HG03103 (cell line): Measurements from ENCODE around the gene OR52W1.

Source experiments
- ATAC-seq: cut with Tn5 transposase; IDR thresholded peaks from one replicate; pipeline ENCODE4 v1.9.1; 2021; ENCODE audit warnings: low read depth; ENCODE audit not compliant: unreplicated experiment

OR52W1 gene, protein sequence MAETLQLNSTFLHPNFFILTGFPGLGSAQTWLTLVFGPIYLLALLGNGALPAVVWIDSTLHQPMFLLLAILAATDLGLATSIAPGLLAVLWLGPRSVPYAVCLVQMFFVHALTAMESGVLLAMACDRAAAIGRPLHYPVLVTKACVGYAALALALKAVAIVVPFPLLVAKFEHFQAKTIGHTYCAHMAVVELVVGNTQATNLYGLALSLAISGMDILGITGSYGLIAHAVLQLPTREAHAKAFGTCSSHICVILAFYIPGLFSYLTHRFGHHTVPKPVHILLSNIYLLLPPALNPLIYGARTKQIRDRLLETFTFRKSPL

DNA sequence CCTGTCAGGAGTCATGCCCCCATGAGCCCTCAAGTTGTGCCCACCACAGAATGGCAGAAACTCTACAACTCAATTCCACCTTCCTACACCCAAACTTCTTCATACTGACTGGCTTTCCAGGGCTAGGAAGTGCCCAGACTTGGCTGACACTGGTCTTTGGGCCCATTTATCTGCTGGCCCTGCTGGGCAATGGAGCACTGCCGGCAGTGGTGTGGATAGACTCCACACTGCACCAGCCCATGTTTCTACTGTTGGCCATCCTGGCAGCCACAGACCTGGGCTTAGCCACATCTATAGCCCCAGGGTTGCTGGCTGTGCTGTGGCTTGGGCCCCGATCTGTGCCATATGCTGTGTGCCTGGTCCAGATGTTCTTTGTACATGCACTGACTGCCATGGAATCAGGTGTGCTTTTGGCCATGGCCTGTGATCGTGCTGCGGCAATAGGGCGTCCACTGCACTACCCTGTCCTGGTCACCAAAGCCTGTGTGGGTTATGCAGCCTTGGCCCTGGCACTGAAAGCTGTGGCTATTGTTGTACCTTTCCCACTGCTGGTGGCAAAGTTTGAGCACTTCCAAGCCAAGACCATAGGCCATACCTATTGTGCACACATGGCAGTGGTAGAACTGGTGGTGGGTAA lies at the start of gene OR52W1:
Gene OR52W1 (plus strand): TSS at position 51 of the 637 bp plus-strand sequence. CDS start 0 bp downstream, at position 51.
- ATAC-seq: no peak

DNA sequence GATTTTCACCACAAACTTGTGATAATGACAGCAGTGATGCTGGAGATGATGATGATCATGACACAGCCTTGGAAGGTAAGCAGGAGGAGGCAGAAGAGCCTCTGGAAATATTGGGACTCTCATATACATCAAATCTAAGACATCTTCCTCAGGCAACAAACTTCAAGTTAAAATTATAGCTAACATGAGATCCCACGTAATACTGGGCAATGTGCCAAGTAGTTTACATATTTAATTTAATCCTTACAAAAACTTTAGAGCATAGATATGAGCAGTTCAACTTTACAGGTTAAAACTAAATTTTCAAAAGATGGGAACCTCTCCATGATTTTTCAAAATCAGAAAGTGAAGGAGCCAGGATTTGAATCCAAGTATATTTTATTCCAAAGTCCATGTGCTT lies 47.9 kb upstream of the OR52W1 start:
- no peak for ATAC-seq

DNA sequence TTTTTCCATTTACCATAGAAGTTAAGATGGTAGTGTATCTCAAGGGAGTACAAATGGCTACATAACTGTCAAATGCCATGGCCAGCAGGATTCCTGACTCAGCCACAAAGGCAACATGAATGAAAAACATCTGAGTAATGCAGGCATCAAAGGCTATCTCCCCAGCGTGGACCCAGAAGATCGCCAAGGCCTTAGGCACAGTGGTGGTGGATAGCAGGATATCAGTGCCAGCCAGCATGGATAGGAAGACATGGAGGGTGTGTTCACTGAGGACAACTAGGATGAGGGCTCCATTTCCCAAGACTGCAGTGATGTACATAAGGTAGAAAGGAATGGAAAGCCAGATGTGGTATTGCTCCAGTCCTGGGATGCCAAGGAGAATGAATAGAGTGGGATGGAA lies 46.9 kb upstream of the OR52W1 start:
- no peak for ATAC-seq

DNA sequence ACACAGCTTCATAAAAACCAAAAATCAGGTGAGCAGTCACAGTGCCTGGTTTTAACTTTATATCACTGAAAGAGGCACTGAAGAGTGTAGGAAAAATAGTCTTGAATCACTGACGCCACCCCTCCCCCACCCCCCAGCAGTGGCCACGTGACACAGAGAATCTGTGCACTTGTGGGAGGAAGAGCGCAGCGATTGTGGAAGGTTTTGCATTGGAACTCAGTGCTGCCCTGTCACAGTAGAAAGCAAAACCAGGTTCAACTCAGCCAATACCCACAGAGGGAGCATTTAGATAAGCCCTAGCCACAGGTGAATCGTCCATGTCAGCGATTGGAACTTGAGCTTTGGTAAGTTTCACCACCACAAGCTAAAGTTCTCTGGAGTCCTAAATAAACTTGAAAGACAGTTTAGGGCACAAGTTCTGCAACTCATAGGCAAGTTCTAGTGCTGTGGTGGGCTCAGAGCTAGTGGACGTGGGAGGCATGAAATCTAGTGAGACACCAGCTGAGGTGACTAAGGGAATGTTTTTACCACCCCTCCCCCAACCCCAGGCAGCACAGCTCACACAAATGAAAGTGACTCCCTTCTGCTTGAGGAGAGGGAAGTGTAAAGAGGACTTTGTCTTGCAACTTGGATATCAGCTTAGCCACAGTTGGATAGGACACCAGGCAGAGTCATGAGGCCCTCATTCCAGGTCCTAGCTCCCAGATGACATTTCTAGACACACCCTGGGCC lies 42.2 kb upstream of the OR52W1 start:
- ATAC-seq: no peak

DNA sequence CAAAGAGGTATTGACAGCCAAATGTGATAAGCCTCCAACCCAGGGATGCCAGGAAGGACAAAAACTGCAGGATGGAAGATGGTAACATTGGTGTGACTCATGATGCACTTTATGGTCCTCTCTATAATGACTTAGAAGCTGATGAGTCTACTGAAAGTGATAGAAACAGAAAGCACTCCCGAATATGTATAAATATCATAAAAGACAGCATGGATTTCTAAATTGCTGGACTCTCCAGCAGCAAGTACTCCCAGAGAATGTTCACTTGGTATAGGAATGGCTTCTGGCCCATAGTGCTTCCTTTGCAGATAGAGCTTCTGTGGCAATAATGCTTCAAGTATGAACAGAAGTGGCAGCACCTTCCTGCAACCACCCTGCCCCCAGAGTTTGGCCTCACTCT lies 28.8 kb upstream of the OR52W1 start, which contains the start of gene OR52B2:
Gene OR52B2 (minus strand): TSS at position 101 of the 400 bp plus-strand sequence. CDS start 0 bp downstream, at position 101.
- no peak for ATAC-seq

DNA sequence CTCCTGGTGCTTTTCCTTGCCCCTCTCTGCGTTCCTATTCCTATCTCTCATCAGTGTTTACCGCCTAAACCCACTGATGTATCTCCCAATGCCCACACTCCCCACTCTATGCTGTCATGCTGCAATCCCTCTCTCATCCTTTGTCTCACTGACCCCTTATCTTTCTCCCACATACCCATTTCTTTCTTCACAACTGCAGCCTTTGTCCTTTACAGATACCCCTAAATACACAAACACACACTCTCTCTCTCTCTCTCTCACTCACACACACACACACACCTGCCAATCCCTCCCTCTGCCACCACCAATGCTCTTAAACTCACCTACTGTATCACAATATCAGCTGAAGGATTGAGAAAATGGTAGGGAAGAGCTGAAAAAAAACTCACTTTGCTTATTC lies 23.6 kb upstream of the OR52W1 start:
- no peak for ATAC-seq

DNA sequence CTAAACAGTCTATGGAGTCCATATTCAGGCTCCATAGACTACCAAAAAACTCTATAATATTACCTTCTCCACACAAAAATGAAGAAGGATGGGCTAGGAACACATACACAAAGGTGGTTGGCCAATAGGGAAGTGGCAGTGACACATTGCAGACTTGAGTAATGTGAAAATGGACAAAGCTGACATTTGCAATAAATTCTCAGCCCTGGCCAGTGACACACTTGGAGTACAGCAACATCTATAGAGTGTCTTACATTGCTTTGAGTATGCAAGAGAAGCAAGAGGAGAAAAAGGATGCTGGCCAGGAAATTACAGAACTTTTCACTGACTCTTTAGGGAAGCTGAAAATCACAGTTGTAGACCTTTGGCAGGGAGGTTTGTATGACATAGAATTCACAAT lies 7.3 kb upstream of the OR52W1 start:
- no peak for ATAC-seq

DNA sequence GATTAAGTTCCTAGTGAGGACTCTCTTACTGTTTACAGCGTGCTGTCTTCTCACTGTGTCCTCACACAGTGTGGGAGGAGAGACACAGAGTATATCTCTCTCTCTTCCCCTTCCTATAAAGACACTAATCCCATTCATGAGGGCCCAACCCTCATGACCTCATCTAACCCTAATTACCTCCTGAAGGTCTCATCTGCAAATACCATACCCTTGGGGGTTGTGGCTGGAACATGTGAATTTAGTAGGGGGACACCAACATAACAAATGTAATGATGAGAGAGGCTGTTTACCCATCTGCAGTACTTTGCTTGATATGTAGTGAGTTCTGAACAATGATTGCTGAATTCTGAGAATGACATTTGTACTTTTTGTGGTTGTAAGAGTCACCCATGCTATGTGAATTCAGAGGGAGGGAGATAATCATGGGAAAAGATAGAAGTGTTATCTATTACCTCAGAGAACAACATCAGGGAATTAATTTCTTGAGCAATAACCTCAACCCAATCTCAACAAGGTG lies 4.9 kb upstream of the OR52W1 start:
- ATAC-seq: no peak

DNA sequence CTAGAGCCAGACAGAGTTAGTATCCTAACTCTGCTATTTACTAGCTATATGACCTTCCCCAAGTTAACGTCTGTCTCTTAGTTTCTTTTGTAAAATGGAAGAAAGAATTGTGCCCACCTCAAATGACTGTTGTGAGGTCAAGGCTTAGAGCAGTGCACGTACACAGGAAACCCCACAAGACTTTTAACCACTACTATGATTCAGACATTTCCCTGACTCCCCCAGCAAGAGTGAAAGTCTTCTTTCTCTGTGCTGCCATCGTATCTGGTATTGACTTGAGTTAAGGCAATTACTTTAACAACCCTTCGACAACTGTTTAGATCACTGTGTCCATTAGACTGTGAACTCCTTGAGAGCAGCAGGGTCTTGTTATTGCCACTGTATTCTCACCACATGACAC lies 2.6 kb upstream of the OR52W1 start:
- no peak for ATAC-seq

DNA sequence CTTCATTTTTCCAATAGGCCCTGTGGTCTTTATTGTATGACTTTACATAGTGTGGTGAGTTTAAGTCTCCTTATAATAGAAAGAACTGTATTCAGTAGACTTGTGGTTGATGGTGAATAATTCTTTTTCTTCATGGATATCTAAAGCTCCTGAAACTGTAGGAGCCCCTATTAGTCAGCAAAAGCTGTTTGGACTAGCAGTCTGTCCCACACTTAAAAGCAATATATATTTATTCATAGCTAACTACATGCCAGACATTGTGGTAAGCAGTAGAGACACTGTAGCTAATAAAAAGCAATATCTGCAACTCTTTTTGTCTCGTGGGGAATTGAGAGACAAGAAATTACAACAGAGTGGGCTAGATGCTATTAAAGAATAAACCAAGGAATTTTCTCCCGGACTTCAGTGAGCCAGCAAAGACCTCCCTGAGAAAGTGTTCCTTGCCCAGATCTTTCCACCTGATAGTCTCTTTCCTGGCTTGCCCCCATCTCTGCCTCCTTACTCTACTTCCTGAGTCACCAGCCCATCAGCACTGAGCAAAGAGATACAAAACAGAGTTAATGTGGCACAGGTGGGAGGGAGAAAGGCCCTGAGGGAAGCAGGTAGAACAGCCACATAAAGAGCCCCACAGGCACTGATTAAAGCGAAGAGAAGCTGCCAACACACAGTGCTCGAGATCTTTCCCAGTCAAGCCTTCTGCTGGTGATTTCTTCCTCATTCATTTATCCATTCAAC lies 1.4 kb upstream of the OR52W1 start:
- no peak for ATAC-seq

DNA sequence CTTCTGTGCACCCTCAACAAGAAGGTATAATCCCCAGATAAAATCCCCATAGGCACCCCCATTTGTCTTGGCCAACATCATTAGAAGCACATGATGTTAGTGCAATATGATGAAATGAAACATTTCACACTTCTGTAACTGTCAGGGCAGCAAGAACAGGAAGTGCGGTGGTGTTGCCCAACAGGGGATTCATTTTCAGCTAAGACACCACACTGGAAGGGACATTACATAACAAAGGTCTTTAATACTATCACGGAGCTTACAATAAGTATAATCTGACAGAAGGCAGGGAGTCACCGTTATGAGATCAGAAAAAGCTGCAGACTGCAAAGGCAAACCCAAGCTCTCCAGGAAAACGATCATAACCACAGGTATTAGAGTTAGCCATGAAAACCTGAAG lies 2.0 kb downstream of the OR52W1 start:
- ATAC-seq: no peak

DNA sequence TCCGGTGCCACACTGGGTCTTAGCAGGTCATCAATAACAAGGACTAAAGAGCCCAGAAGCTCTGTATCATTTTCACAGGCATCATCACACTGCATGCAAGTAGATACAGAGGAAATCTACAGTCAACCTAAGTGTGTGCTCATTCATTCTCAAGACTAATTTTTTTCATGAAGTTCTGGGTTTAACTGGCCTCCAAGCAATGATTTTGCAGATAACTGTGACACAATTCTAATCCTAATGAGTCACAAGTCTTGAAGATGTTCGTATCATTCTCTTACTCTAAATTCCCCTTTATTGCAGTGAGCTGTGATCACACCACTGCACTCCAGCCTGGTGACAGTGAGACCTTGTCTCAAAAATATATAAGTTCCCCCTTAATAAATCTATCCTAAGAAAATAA lies 2.5 kb downstream of the OR52W1 start:
- no peak for ATAC-seq

DNA sequence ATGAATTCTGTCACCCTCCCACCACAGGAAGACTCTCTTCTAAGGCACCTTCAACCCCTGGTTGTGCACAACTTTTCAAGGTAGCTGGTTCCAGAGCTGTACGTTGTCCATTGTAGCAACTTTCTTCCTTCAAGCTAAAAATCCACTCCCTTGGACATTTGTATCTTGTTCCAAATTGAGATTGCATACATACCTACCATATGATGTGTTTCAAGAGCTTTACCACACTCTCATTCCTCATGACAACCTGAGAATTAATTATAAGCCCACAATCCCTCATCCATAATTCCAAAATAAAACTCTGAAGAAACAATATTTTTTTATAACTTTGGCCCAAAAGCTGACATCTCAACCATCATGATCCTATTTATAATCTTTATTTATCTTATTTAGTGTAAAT lies 3.0 kb downstream of the OR52W1 start:
- ATAC-seq: no peak

DNA sequence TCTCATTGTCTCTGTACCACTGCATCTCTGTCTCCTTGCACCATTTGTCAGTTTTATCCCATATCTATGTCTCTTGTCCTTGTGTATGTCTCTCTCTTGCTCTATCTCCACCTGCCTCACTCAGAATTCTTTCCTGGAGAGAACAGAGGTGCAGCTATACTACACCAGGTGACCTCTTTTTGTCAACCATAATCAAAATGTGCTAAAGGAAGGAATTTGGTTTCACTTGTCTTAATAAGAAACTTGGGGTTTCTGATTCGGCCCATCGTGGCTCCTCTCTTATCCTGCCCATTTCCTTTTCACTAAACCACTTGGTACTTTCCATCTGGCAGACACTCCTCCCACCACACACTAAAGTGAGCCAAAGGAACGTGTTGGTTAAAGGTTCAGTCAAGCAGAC lies 4.3 kb downstream of the OR52W1 start:
- ATAC-seq: peak; percentile 55

DNA sequence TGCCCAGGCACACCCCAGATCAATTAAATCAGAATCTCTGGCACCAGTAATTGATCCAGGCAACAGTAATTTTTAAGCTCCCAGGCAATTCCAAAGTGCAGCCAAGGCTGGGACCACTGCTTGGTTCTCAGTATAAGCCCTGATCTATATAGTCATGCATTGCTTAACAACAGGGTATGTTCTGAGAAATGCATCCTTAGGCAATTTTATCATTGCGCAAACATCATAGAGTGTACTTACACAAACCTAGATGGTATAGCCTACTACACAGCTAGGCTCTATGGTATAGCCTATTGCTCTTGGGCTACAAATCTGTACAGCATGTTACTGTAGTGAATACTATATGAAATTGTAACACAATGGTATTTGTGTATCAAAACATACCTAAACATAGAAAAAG lies 5.7 kb downstream of the OR52W1 start:
- ATAC-seq: no peak

DNA sequence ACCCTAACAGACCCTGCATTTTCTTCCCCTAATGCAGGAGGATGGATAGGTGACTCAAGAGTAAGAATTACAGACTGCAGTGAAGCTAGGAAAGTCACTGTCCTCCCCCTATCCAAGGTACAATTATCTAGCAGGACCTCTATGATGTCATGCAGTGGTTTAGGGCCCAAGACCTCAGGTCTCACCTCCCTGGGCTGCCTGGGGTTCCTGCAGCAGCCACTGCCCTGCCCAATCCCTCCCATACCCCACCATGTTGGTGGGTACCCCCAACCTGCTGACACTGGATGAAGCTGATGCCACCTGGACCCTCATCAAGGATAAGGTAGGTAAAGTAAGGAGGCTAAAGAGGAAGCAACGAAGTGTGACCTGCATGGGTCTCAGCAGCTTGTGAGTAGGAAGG lies 6.3 kb downstream of the OR52W1 start, which contains the start of gene C11orf42:
Gene C11orf42 (plus strand): TSS at position 192 of the 400 bp plus-strand sequence. CDS start 59 bp downstream, at position 251.
- ATAC-seq: no peak

DNA sequence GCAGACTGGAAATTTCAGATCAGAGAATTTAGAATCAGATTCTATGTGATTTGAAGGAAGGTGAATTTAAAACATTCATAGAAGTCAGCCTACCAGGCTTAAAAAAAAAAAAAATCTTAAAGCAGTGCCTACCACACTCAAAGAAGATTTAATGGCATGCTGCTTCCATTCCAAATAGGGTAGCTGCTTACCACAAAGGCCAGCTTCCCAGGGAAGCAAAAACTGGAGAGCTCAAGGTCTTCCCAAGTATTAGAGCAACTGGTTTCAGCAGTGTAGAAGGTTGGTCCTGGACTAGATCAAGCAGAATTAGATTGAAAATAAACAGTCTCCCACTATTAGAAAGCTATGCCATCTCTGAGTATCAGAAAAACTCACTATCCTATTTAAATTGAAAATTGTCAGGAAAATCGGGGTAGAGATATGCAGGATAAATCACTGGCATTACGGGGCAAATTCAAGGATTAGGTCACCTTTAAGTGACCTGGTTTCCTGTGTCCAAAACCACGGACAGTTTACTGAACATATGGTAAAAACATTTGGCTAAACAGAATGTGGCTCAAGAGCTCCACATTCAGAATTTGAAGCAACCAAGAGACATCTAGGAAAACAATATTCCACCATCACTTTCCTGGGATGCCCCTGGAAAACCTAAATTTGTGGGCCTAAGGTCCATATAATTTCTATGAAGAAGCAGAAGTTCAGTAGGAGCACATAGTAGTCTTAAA lies 7.6 kb downstream of the OR52W1 start:
- no peak for ATAC-seq

DNA sequence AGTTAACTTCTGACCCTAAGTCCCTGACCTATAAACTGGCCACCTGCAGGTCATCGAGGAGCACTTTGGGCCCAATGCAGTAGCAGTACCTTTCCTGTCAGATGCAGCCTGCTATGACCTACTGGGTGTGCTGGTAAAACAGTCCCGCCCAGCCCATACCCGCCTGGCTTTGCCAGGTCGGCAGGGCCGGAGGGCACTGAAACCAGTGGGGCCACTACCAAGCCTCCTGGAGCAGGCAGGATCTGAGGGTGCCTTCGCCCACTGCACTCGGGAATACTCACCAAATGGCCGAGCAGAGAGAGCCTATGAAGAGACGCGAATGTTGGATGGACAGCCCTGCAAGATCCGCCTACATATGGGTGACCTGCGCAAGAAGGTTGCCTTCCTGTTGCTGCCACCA lies 10.8 kb downstream of the OR52W1 start:
- ATAC-seq: no peak

DNA sequence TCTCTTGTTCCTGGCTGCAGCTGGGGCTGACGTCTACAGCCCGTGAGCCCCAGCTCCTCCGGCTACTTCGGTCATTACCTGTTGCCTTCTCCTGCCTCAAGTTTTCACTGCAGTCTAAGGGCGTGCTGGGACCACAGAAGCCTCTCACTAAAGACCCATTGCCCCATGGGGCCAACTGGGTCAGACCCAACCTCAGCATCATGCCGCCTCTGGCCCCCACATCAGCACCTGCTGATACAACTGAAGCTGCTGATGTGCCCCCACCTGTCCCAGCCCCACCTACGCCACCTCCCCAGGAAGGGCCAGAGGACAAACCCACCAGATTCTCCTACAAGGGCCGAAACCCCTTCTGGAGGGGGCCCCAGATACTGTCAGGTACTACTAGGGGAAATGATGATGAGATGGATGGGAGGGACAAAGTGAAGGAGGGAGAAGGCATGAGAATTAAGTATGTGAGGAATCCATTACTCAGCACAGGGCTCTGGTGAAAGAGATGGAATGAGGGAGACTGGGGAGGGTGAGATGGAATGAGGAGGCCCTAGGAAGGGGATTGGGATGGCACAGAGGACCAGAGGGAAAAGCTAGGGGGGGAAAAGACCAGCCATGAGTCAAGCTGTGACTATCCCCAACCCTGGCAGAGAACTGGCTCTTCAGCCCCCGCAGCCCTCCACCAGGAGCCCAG lies 11.4 kb downstream of the OR52W1 start:
- ATAC-seq: no peak
